Lung (tissue), 12 donors: ENCODE data around the gene PPIL1. TPM values are rescaled to one million over a fixed set of nuclear protein-coding genes. Genes with fewer than 3 reads are reported as not detected.

Source experiments
- ATAC-seq: fragments of 200-7000 bp; cut with Tn5 transposase; one replicate; pipeline ENCODE4 v1.9.1; 2020; ENCODE audit warnings: moderate number of reproducible peaks; ENCODE audit not compliant: insufficient read depth, low FRiP score
- DNase-seq, 3 donors: peaks; one replicate each; pipeline ENCODE4 v3.0.0-alpha.2; 2013 to 2017
- H3K27ac ChIP-seq, 2 donors: one replicate each; pipeline ENCODE4 v1.5.1; 2013; ENCODE audit warnings: mild to moderate bottlenecking in 2 of 2, moderate library complexity in 2 of 2, control low read depth in 1 of 2, inconsistent platforms in 1 of 2, low read depth in 1 of 2, low read length in 1 of 2
- H3K27me3 ChIP-seq, 3 donors: one replicate each; pipeline ENCODE4 v1.5.1; 2013; ENCODE audit warnings: low read length in 2 of 3; ENCODE audit not compliant: control insufficient read depth in 3 of 3, insufficient read depth in 3 of 3
- H3K36me3 ChIP-seq, 4 donors: one replicate each; pipeline ENCODE4 v1.5.1; 2013; ENCODE audit warnings: low read length in 4 of 4, mild to moderate bottlenecking in 1 of 4, moderate library complexity in 1 of 4; ENCODE audit not compliant: control insufficient read depth in 4 of 4, insufficient read depth in 4 of 4
- H3K4me1 ChIP-seq, 5 donors: one replicate each; pipeline ENCODE4 v1.5.1; 2013; ENCODE audit warnings: low read length in 5 of 5, mild to moderate bottlenecking in 2 of 5, moderate library complexity in 1 of 5; ENCODE audit not compliant: control insufficient read depth in 5 of 5, insufficient read depth in 5 of 5
- H3K4me3 ChIP-seq: one replicate; pipeline ENCODE4 v1.5.1; 2013; ENCODE audit warnings: mild to moderate bottlenecking, control low read depth, moderate library complexity
- H3K9ac ChIP-seq, 2 donors: one replicate each; pipeline ENCODE4 v1.5.1; 2013; ENCODE audit warnings: low read length in 2 of 2, control low read depth in 1 of 2; ENCODE audit not compliant: insufficient read depth in 1 of 2
- H3K9me3 ChIP-seq, 4 donors: one replicate each; pipeline ENCODE4 v1.5.1; 2013; ENCODE audit warnings: low read length in 3 of 4, mild to moderate bottlenecking in 1 of 4, moderate library complexity in 1 of 4; ENCODE audit not compliant: control insufficient read depth in 4 of 4, insufficient read depth in 3 of 4
- WGBS, 2 donors: extraction: QIAGEN DNeasy Blood & Tissue Kit; methylation state at CpG; one replicate each; pipeline ENCODE4 v1.1.7; 2013; 5-methylcytosine and 5-hydroxymethylcytosine counted together
- polyA plus RNA-seq, 2 donors: library from polyadenylated mRNA; stranded (reverse); fragments of 200-250 nt; gene quantifications; one replicate each; pipeline ENCODE4 v1.2.1, GENCODE V29; 2013
- total RNA-seq, 2 donors: library from RNA; depleted of rRNA in 1 of 2; stranded (reverse); fragments of >200 nt in 1 of 2; gene quantifications; one replicate each; pipeline ENCODE4 v1.2.1, GENCODE V29; 2014 to 2021
- TF ChIP-seq, protein P1 (sequence below): IDR thresholded peaks from 2 replicates; pipeline ENCODE4 v1.5.1; 2012; ENCODE audit warnings: mild to moderate bottlenecking; ENCODE audit errors: control extremely low read depth, extremely low read depth
- donor health status: control.
- donor health status: control.
- donor health status: Bipolar disorder and iron deficiency.
- donor health status: healthy.
- donor health status: DM: yes; HTN: yes; CAD: no.

Gene PPIL1
- total and polyA plus RNA-seq, 4 donors, result 12.3 to 30.2 (median 20.1) TPM

GRCh38 chr6:36885461-36886401 is 11.1 kb upstream of the PPIL1 start, which contains the start of gene C6orf89:
Gene C6orf89, plus strand, starts transcription at chr6:36885952. Its CDS starts 13,493 bp downstream, at chr6:36899445.
- Histone ChIP-seq H3K36me3 (peaks cover 0 to 2% (median 0%) of the 10 kb centered on the region in 4 donors), H3K27ac (peak within 1 kb of the TSS; percentile 67 to 93), H3K9me3 (no peaks in the 10 kb centered on the region), H3K4me1 (peaks cover 0 to 19% (median 9%) of the 10 kb centered on the region in 5 donors), H3K9ac (peak within 1 kb of the TSS; percentile 57 to 66), H3K4me3 (peak within 1 kb of the TSS; percentile 69), H3K27me3 (no peaks in the 10 kb centered on the region)
- WGBS, 2 donors, result 3 to 4% methylated on average over 43 to 48 of the region's 48 CpGs
- TF ChIP-seq, protein P1, sequence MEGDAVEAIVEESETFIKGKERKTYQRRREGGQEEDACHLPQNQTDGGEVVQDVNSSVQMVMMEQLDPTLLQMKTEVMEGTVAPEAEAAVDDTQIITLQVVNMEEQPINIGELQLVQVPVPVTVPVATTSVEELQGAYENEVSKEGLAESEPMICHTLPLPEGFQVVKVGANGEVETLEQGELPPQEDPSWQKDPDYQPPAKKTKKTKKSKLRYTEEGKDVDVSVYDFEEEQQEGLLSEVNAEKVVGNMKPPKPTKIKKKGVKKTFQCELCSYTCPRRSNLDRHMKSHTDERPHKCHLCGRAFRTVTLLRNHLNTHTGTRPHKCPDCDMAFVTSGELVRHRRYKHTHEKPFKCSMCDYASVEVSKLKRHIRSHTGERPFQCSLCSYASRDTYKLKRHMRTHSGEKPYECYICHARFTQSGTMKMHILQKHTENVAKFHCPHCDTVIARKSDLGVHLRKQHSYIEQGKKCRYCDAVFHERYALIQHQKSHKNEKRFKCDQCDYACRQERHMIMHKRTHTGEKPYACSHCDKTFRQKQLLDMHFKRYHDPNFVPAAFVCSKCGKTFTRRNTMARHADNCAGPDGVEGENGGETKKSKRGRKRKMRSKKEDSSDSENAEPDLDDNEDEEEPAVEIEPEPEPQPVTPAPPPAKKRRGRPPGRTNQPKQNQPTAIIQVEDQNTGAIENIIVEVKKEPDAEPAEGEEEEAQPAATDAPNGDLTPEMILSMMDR, result peak; percentile 88
- ATAC-seq (peak; percentile 100), DNase-seq (peak; percentile 98 to 99 (median 98))

- ATAC-seq (no peak), DNase-seq (no peak)
- peaks cover 0 to 2% (median 0%) of the 10 kb centered on the region in 4 donors for H3K36me3 ChIP-seq
- no peak overlapping the region for H3K27ac ChIP-seq
- H3K9ac ChIP-seq, result no peak overlapping the region
- H3K4me1 ChIP-seq, result peaks cover 0 to 19% (median 9%) of the 10 kb centered on the region in 5 donors
- WGBS, 2 donors, result 98 to 99% methylated on average over 3 of the region's 3 CpGs
- TF ChIP-seq, protein P1, result no peak
- no peaks in the 10 kb centered on the region for H3K27me3 ChIP-seq
- H3K9me3 ChIP-seq, result no peaks in the 10 kb centered on the region
- H3K4me3 ChIP-seq, result no peak overlapping the region
Observed at GRCh38 chr6:36884610-36885009, 10.0 kb upstream of the PPIL1 start.

DNA sequence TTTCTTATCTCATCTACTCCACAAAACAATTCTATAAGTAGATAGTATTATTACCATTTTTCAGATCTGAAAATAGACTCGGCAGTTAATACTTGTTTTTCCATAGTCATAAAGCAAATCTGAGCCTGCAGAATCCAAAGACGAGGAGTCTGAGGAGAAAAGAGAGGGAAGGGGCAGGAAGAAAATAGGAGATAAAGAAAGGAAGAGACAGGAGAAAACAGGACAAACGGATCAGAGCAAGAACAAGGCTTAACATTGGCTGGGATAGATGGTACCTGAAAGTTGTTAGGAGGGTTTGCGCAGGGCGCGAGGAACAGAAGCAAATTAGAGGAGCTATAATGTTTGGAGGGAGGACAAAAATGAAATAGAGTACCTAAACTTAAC is 639 bp upstream of the PPIL1 start:
- no peak for DNase-seq
- TF ChIP-seq, protein P1, result no peak
- no peak overlapping the region for H3K4me3 ChIP-seq
- peaks cover 2 to 18% (median 7%) of the 10 kb centered on the region in 5 donors for H3K4me1 ChIP-seq
- H3K27ac ChIP-seq, result peak overlapping the region in 1 of 2 donors; percentile 46
- H3K36me3 ChIP-seq, result peaks cover 0 to 8% (median 1%) of the 10 kb centered on the region in 4 donors
- peak overlapping the region; percentile 85 to 90 for H3K9ac ChIP-seq
- H3K9me3 ChIP-seq, result no peaks in the 10 kb centered on the region
- WGBS, 2 donors, result 40 to 45% methylated on average over 6 of the region's 6 CpGs
- no peaks in the 10 kb centered on the region for H3K27me3 ChIP-seq
- ATAC-seq, result no peak
